Body of pancreas (tissue), 4 donors: ENCODE measurements around the gene SH2D4B. TPM values are rescaled to one million over a fixed set of nuclear protein-coding genes. Genes with fewer than 3 reads are reported as not detected.

Source experiments
- ATAC-seq: fragments of 150-250 bp; one replicate; pipeline ENCODE4 v1.9.1; 2016
- DNase-seq, 4 donors: peaks; one replicate each; pipeline ENCODE4 v3.0.0-alpha.2; 2019
- H3K27ac ChIP-seq, 4 donors: fragments of 200-600 bp; sonication (generic); 1 replicate in 3 of 4; 2 replicates in 1 of 4; pipeline versions ENCODE4 v1.5.1 to v1.6.1; 2016 to 2019; ENCODE audit warnings: mild to moderate bottlenecking in 1 of 4, mixed read lengths in 1 of 4, moderate library complexity in 1 of 4
- H3K27me3 ChIP-seq, 2 donors: fragments of 200-600 bp; sonication (generic); one replicate each; pipeline ENCODE4 v1.6.0; 2016; ENCODE audit warnings: mild to moderate bottlenecking in 1 of 2
- H3K36me3 ChIP-seq, 2 donors: fragments of 200-600 bp; sonication (generic); replicated peaks in 1 of 2; 2 replicates each; pipeline ENCODE4 v1.5.1; 2016; ENCODE audit warnings: low read depth in 2 of 2; ENCODE audit not compliant: insufficient read depth in 1 of 2
- H3K4me1 ChIP-seq: fragments of 200-600 bp; sonication (generic); one replicate; pipeline ENCODE4 v1.6.0; 2016
- H3K4me3 ChIP-seq, 2 donors: fragments of 200-600 bp; sonication (generic); 1 replicate in 1 of 2; 2 replicates in 1 of 2; pipeline ENCODE4 v1.5.1; 2016 to 2019
- H3K9me3 ChIP-seq, 3 donors: fragments of 200-600 bp; sonication (generic); 1 replicate in 2 of 3; 2 replicates in 1 of 3; pipeline ENCODE4 v1.5.1; 2016
- POLR2A ChIP-seq, 3 donors: fragments of 450-650 bp; IDR thresholded peaks; one replicate each; pipeline ENCODE4 v1.6.1; 2016; ENCODE audit warnings: antibody characterized with exemption in 3 of 3, mild to moderate bottlenecking in 2 of 3
- WGBS, 2 donors: methylation state at CpG; one replicate each; pipeline ENCODE4 v1.1.5; 2017; 5-methylcytosine and 5-hydroxymethylcytosine counted together
- intact Hi-C: fragments of 100-400 bp; cut with DNase I; formaldehyde crosslinking; loops from one replicate; pipeline ENCODE4 v1.15.1; 2023
- total RNA-seq, 2 donors: library from RNA; depleted of rRNA; stranded (reverse); fragments of >200 nt; gene quantifications; one replicate each; pipeline ENCODE4 v1.1.0, GENCODE V29; 2016
- TF ChIP-seq, protein P1 (sequence below), 7 experiments: fragments of 450-650 bp in 4 of 7; fragments of 200-600 bp in 3 of 7; sonication (generic) in 3 of 7; IDR thresholded peaks; one replicate each; pipeline ENCODE4 v1.5.1; 2016 to 2019; ENCODE audit warnings: antibody characterized with exemption in 7 of 7

The SH2D4B gene
- total RNA-seq, 2 donors from 2014 or later: 0.33 TPM; not detected in 1

DNA sequence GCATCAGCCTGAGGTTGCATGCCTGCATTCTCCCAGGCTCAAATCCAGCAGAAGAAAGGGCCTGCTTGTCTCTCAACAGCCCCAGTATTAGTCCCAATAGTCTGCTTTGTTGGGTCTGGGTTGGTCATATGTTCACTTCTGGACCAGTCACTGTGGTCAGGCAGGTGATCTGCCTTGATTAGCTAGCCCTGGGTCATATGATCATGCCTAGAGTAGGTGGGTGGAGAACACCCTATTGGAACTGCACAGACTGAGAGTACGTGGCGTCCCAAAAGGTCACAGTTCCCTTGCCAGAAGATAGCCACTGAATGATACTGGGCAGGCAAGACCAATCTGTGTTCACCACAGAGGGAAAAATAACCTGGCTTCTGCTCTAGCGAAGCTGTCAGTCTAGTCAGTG is 80.1 kb downstream of the SH2D4B start:
- WGBS, 2 donors: 63 to 89% methylated on average over 3 of the region's 3 CpGs
- intact Hi-C loops: no loop called here
- Histone ChIP-seq H3K27me3 (no peaks in the 10 kb centered on the region), H3K9me3 (no peaks in the 10 kb centered on the region), H3K27ac (no peak overlapping the region), H3K4me3 (no peak overlapping the region), H3K4me1 (no peaks in the 10 kb centered on the region), H3K36me3 (no peaks in the 10 kb centered on the region)
- TF ChIP-seq, protein P1, sequence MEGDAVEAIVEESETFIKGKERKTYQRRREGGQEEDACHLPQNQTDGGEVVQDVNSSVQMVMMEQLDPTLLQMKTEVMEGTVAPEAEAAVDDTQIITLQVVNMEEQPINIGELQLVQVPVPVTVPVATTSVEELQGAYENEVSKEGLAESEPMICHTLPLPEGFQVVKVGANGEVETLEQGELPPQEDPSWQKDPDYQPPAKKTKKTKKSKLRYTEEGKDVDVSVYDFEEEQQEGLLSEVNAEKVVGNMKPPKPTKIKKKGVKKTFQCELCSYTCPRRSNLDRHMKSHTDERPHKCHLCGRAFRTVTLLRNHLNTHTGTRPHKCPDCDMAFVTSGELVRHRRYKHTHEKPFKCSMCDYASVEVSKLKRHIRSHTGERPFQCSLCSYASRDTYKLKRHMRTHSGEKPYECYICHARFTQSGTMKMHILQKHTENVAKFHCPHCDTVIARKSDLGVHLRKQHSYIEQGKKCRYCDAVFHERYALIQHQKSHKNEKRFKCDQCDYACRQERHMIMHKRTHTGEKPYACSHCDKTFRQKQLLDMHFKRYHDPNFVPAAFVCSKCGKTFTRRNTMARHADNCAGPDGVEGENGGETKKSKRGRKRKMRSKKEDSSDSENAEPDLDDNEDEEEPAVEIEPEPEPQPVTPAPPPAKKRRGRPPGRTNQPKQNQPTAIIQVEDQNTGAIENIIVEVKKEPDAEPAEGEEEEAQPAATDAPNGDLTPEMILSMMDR (IDR thresholded peaks at IDR 0.05): no peak
- no peak for TF ChIP-seq POLR2A (IDR thresholded peaks at IDR 0.05)
- DNase-seq (no peak), ATAC-seq (no peak)

DNA sequence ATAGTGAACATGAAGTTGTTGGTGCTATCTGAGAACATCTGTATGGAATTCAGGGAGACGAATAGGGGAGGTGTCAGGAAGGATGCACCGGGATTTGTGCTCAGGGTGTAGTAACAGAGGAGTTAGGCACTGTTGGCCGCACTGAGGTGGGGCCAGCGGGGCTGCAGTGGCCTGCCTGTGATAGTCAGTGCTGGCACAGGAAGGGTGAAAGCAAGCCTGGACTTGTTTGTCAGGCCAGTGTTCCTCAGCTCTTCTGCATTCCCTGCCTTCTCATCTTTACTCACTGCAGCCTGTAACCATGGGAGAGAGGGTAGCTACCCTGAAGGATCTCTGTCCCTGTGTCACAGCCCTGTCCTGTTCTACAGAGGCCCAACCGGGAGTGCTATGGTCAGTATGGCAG is 81.3 kb downstream of the SH2D4B start:
- no peak for DNase-seq
- 73 to 90% methylated on average over 5 of the region's 5 CpGs for WGBS, 2 donors
- Histone ChIP-seq H3K9me3 (no peaks in the 10 kb centered on the region), H3K36me3 (no peaks in the 10 kb centered on the region), H3K4me3 (no peak overlapping the region), H3K27ac (no peak overlapping the region), H3K4me1 (no peaks in the 10 kb centered on the region), H3K27me3 (no peaks in the 10 kb centered on the region)
- TF ChIP-seq, protein P1 (IDR thresholded peaks at IDR 0.05): no peak
- no peak for TF ChIP-seq POLR2A (IDR thresholded peaks at IDR 0.05)
- no peak for ATAC-seq
- intact Hi-C loops: no loop called here

DNA sequence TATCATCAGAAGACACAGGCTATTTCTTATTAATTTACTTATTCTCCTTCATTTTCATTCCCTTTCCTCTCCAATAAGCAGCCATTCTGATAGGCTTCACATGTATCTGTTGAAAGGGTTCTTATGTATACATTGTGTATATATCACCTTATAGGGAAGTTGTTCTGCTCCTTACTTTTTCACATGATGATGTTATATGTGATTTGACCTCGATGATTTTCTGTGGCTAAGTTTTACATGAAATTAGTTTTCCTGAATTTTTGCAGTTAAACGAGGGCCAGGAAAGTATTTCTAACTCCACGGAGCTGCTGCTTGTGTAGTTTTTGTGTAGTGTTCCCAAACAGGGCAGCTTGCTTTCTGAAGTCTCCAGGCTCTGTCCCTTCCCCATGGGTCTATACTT is 84.5 kb downstream of the SH2D4B start:
- intact Hi-C loops: no loop called here

DNA sequence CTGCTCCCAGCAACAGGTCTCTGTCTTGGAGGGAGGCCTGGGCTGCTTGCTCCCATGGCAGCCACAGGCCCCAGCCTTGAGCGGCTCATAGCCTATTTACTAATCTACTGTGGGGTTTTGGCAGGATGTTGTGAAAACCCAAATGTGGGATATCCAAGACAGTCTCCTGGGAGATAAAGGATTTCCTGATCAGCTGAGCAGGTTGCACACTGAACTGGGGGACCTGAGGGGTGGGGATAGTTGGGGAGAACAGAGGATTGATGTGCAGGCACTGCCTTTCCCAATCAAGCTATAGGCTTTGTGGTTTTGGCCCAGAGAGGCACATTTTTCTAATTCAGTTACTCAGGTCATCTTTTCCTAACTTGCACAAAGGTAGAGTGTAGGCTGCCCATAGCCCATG is 92.6 kb downstream of the SH2D4B start:
- no peak for TF ChIP-seq POLR2A (IDR thresholded peaks at IDR 0.05)
- TF ChIP-seq, protein P1 (IDR thresholded peaks at IDR 0.05): no peak
- H3K36me3 ChIP-seq: no peaks in the 10 kb centered on the region
- ATAC-seq (no peak), DNase-seq (no peak)
- intact Hi-C loops: no loop called here
- no peak overlapping the region for H3K27ac ChIP-seq
- no peaks in the 10 kb centered on the region for H3K27me3 ChIP-seq
- H3K4me1 ChIP-seq: no peaks in the 10 kb centered on the region
- H3K4me3 ChIP-seq: no peak overlapping the region
- no peaks in the 10 kb centered on the region for H3K9me3 ChIP-seq
- 80% methylated on average over 1 of the region's 1 CpG for WGBS, 2 donors

More for the DNA sequence above, 84.5 kb downstream of the SH2D4B start:
- Histone ChIP-seq H3K27me3 (no peaks in the 10 kb centered on the region), H3K36me3 (no peaks in the 10 kb centered on the region), H3K4me1 (no peaks in the 10 kb centered on the region), H3K4me3 (no peak overlapping the region), H3K9me3 (no peaks in the 10 kb centered on the region), H3K27ac (no peak overlapping the region)
- no peak for ATAC-seq
- WGBS, 2 donors: 41 to 50% methylated on average over 3 of the region's 3 CpGs
- TF ChIP-seq, protein P1 (IDR thresholded peaks at IDR 0.05): no peak
- TF ChIP-seq POLR2A (IDR thresholded peaks at IDR 0.05): no peak
- no peak for DNase-seq

DNA sequence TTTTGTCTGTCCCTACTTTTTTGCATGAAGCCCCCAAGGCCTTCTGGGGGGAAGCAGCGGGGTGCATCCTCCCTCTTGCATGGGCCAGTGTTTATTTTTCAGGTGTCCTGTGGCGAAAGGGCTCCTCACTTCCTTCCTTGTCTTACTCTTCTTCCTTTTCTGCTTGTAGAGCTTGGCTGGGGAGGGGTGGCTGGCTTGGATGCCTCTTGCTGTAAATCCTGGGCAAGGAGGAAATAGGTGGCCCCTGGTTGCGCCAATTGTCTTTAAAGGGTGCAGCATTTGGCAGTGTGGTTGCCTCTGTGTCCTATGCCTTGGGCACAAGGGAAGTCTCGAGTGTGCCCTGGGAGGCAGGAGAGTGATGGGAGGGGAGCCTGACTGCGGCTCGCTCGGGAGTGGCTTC is 95.0 kb downstream of the SH2D4B start:
- no peak for ATAC-seq
- Histone ChIP-seq H3K36me3 (no peaks in the 10 kb centered on the region), H3K4me3 (no peak overlapping the region), H3K9me3 (no peaks in the 10 kb centered on the region), H3K4me1 (no peaks in the 10 kb centered on the region), H3K27me3 (no peaks in the 10 kb centered on the region), H3K27ac (no peak overlapping the region)
- TF ChIP-seq, protein P1 (IDR thresholded peaks at IDR 0.05): no peak
- no peak for TF ChIP-seq POLR2A (IDR thresholded peaks at IDR 0.05)
- DNase-seq: no peak
- intact Hi-C loops: no loop called here
- 78 to 79% methylated on average over 7 of the region's 7 CpGs for WGBS, 2 donors
